Activated CD4-positive, alpha-beta T cell treated with anti-CD3 and anti-CD28 coated beads for 24 hours (primary cell): Measurements from ENCODE around the gene PLIN1.
"Not testable (repeated sequence)": the region's sequence is repeated elsewhere in the genome, so short reads cannot be mapped to it uniquely, and the experiment has no call there.

Experiments used
- DNase-seq, 2 donors: peaks; one replicate each; pipeline ENCODE4 v3.0.0-alpha.2; 2020; ENCODE audit warnings: low read depth in 2 of 2

Gene PLIN1, protein sequence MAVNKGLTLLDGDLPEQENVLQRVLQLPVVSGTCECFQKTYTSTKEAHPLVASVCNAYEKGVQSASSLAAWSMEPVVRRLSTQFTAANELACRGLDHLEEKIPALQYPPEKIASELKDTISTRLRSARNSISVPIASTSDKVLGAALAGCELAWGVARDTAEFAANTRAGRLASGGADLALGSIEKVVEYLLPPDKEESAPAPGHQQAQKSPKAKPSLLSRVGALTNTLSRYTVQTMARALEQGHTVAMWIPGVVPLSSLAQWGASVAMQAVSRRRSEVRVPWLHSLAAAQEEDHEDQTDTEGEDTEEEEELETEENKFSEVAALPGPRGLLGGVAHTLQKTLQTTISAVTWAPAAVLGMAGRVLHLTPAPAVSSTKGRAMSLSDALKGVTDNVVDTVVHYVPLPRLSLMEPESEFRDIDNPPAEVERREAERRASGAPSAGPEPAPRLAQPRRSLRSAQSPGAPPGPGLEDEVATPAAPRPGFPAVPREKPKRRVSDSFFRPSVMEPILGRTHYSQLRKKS

DNA sequence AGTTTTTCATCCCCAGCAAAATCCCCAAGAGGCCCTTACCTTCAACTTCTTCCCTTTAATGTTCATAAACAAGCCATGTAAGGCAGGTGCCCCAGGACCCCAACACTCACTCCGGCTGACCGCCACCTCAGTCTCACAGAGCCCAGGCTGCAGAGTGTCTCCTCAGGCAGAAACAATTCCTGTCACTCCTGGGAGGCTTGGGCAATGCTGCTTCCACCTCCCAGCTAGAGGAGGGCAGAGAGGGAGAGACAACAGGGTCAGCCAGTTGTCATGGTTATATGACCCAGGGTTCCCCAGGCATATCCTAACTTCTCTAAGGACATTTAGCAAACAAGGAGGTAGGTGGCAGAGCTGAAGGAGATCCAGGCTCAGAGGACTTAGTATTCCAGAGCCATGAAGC, at the start of gene PLIN1:
Gene PLIN1 (minus strand): TSS at position 156 of the 400 bp plus-strand sequence. CDS start 1,878 bp downstream, outside the sequence.
- DNase-seq: no peak

- no peak for DNase-seq
Measured at GRCh38 chr15:89728254-89728653, 49.1 kb upstream of the PLIN1 start.

- no peak for DNase-seq
Measured at GRCh38 chr15:89725064-89725463, 45.9 kb upstream of the PLIN1 start.

GRCh38 chr15:89724621-89725020, 45.5 kb upstream of the PLIN1 start:
- no peak for DNase-seq

- DNase-seq: no peak
Measured at GRCh38 chr15:89723031-89723430, 43.9 kb upstream of the PLIN1 start.

DNA sequence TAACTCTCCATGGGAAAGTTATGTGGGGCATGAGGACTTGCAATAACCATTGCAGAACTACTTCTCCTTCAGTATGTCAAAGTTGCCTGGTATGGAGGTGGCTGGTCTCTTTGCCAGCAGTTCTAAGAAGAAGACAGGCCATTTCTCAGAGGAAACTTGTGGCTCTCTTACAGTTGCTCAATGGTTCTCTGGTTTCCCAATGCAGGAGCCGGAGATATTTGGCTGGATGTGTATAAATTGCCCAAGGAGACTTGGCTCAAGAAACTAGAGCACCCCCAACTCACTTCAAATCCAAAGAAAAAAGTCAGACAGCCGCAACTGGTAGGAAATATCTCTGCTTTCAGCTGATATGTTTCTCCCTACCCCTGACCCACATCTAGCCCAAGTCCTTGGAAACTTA, 35.6 kb upstream of the PLIN1 start:
- DNase-seq: no peak

- no peak for DNase-seq
Measured at GRCh38 chr15:89707577-89707976, 28.4 kb upstream of the PLIN1 start.

- DNase-seq: no peak
Measured at GRCh38 chr15:89704411-89704810, 25.2 kb upstream of the PLIN1 start.

DNA sequence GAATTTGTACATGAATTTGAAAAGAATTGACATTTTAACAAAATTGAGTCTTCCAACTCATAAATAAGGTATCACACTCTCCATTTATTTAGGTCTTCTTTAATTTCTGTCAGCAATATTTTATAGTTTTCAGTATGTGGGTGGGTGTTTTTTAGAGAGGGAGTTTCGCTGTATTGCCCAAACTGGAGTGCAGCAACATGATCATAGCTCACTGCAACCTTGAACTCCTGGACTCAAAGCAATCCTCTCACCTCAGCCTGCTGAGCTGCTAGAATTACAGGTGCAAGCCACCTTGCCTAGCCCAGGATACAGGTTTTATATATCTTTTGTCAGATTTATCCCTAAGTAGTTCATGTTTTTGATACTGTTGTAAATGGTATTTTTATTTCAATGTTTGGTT, 16.0 kb upstream of the PLIN1 start:
- DNase-seq: no peak

DNA sequence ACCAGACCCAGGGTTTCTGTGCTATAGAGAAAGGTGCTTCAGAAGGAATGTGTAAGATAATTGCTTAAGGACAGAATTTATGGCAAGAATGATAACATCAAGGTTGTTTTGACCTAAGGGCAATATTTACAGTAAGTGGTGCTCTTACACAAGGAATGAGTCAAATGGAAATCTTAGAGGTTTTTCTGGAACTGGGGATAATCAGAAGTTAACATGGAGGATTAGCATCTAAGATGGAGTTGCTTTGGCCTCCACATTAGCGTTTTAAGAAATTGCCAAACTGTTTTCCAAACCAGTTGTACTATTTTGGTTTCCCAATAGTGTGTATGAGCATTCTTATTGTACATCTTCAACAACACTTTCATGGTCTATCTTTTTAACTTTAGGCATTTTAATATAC, 14.5 kb upstream of the PLIN1 start:
- DNase-seq: no peak

DNA sequence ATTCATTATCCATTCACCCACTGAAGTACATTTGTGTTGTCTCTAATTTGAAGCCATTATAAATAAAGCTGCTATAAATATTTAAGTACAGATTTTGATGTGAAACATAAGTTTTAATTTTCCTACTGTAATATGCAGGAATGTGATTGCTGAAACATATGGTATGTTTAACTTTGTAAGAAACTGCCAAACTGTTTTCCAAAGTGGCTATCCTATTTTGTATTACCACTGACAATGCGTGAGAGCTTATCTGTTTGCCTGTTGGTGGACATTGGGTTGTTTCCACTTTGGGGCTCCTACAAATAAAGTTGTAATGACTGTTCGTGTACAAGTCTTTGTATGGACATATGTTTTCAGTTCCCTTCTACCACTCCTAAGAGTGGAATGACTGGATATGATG, 13.9 kb upstream of the PLIN1 start:
- DNase-seq: no peak

GRCh38 chr15:89690276-89691218, 11.4 kb upstream of the PLIN1 start, which contains the start of the genes PEX11A and WDR93:
TSS of gene PEX11A (minus strand) at chr15:89690754. CDS start at chr15:89690632, 122 bp downstream.
TSS of gene WDR93 (plus strand) at chr15:89690811. CDS start at chr15:89701747, 10,936 bp downstream.
- peak; percentile 63 to 71 for DNase-seq

- not testable (repeated sequence) for DNase-seq
Measured at GRCh38 chr15:89689930-89690275, 10.7 kb upstream of the PLIN1 start.

- DNase-seq: no peak
Measured at GRCh38 chr15:89686522-89686921, 7.4 kb upstream of the PLIN1 start.

- no peak for DNase-seq
Measured at GRCh38 chr15:89685995-89686394, 6.8 kb upstream of the PLIN1 start.

- no peak for DNase-seq
Measured at GRCh38 chr15:89681146-89681545, 2.0 kb upstream of the PLIN1 start.

GRCh38 chr15:89680282-89680873, 1.2 kb upstream of the PLIN1 start:
- no peak for DNase-seq

- no peak for DNase-seq
Measured at GRCh38 chr15:89677381-89677780, 1.8 kb downstream of the PLIN1 start.

- DNase-seq: no peak
Measured at GRCh38 chr15:89675606-89676005, 3.6 kb downstream of the PLIN1 start.

GRCh38 chr15:89674526-89674925, 4.6 kb downstream of the PLIN1 start:
- no peak for DNase-seq

GRCh38 chr15:89673165-89673512, 6.0 kb downstream of the PLIN1 start:
- no peak for DNase-seq
